SK-N-SH (cell line): ENCODE data around the gene SLCO2A1. TPM values are rescaled to one million over a fixed set of nuclear protein-coding genes. Genes with fewer than 3 reads are reported as not detected.

ENCODE experiments used
- CTCF ChIA-PET: fragments of 300-600, 350-600 bp; formaldehyde crosslinking; extraction: SDS; loops from one replicate; lab custom pipeline; 2021; lab: Yijun Ruan, JAX
- POLR2A ChIA-PET: fragments of 350-600 bp; sonication (Branson Sonifier 250); formaldehyde crosslinking; extraction: SDS; loops from one replicate; lab custom pipeline; 2020; ENCODE audit warnings: antibody characterized with exemption, inconsistent platforms; lab: Yijun Ruan, JAX
- DNase-seq: peaks from one replicate; pipeline ENCODE4 v3.0.0; 2012
- H2AFZ ChIP-seq: fragments of 200-600 bp; sonication (generic); 2 replicates; pipeline ENCODE4 v1.8.1; 2016; ENCODE audit warnings: antibody characterized with exemption, mild to moderate bottlenecking, low read depth
- H3F3A ChIP-seq: fragments of 200-600 bp; sonication (generic); replicated peaks from 2 replicates; pipeline ENCODE3; 2016; ENCODE audit warnings: antibody characterized with exemption, mild to moderate bottlenecking; ENCODE audit not compliant: insufficient read depth
- H3K27ac ChIP-seq, 2 experiments: fragments of 200-500 bp in 1 of 2; fragments of 200-600 bp in 1 of 2; sonication (Bioruptor generic) in 1 of 2; sonication (generic), shearing (Covaris generic) in 1 of 2; 2 replicates each; pipeline versions ENCODE4 v1.5.1 to v1.6.1; 2014 to 2016; ENCODE audit warnings: low read depth in 2 of 2, inconsistent platforms in 1 of 2, low read length in 1 of 2, mild to moderate bottlenecking in 1 of 2, mixed read lengths in 1 of 2
- H3K27me3 ChIP-seq: fragments of 200-600 bp; sonication (generic), shearing (Covaris generic); 2 replicates; pipeline ENCODE4 v1.6.1; 2016; ENCODE audit warnings: mixed run types; ENCODE audit not compliant: insufficient read depth
- H3K36me3 ChIP-seq, 2 experiments: fragments of 200-500 bp in 1 of 2; fragments of 200-600 bp in 1 of 2; sonication (Bioruptor generic) in 1 of 2; sonication (generic) in 1 of 2; replicated peaks in 1 of 2; 2 replicates each; pipeline versions ENCODE3 to v1.5.1; 2014 to 2016; ENCODE audit warnings: low read length in 1 of 2, mild to moderate bottlenecking in 1 of 2; ENCODE audit not compliant: insufficient read depth in 2 of 2, control insufficient read depth in 1 of 2
- H3K4me1 ChIP-seq, 2 experiments: fragments of 200-500 bp in 1 of 2; fragments of 200-600 bp in 1 of 2; sonication (Bioruptor generic) in 1 of 2; sonication (generic), shearing (Covaris generic) in 1 of 2; 2 replicates each; pipeline versions ENCODE4 v1.5.1 to v1.6.1; 2014 to 2016; ENCODE audit warnings: low read depth in 1 of 2, low read length in 1 of 2, mixed run types in 1 of 2; ENCODE audit not compliant: insufficient read depth in 2 of 2, control insufficient read depth in 1 of 2
- H3K4me2 ChIP-seq: fragments of 200-600 bp; sonication (generic), shearing (Covaris generic); 2 replicates; pipeline ENCODE4 v1.6.1; 2017; ENCODE audit warnings: mixed run types
- H3K4me3 ChIP-seq, 2 experiments: fragments of 200-500 bp in 1 of 2; fragments of 200-600 bp in 1 of 2; sonication (Bioruptor generic) in 1 of 2; sonication (generic), shearing (Covaris generic) in 1 of 2; 2 replicates each; pipeline versions ENCODE4 v1.5.1 to v1.8.1; 2014 to 2016; ENCODE audit warnings: low read depth in 2 of 2, inconsistent platforms in 1 of 2, low read length in 1 of 2, mild to moderate bottlenecking in 1 of 2, mixed read lengths in 1 of 2, moderate library complexity in 1 of 2
- H3K79me2 ChIP-seq: fragments of 200-600 bp; sonication (generic); 2 replicates; pipeline ENCODE4 v1.8.1; 2017; ENCODE audit warnings: mild to moderate bottlenecking; ENCODE audit not compliant: insufficient read depth
- H3K9ac ChIP-seq: fragments of 200-600 bp; sonication (generic); 2 replicates; pipeline ENCODE4 v1.6.1; 2017; ENCODE audit warnings: mixed run types
- H3K9me2 ChIP-seq: fragments of 200-600 bp; sonication (generic); 2 replicates; pipeline ENCODE4 v1.6.1; 2017; ENCODE audit warnings: mixed run types
- H3K9me3 ChIP-seq: fragments of 200-600 bp; sonication (generic); 2 replicates; pipeline ENCODE4 v1.6.1; 2017; ENCODE audit warnings: mixed run types, mild to moderate bottlenecking, moderate library complexity
- H4K20me1 ChIP-seq: fragments of 200-600 bp; sonication (generic); 2 replicates; pipeline ENCODE4 v1.6.1; 2017; ENCODE audit warnings: mild to moderate bottlenecking, mixed run types; ENCODE audit not compliant: insufficient read depth
- CHD2 ChIP-seq: fragments of 150-350 bp; IDR thresholded peaks from 2 replicates; pipeline ENCODE4 v1.6.1; 2018; ENCODE audit warnings: low read length; ENCODE audit not compliant: partially characterized antibody
- CTCF ChIP-seq: fragments of 200-600 bp; sonication (generic); IDR thresholded peaks from 2 replicates; pipeline ENCODE4 v1.6.1; 2017; ENCODE audit warnings: antibody characterized with exemption, mild to moderate bottlenecking, moderate library complexity
- ELF1 ChIP-seq: IDR thresholded peaks from 2 replicates; pipeline ENCODE4 v1.4.0; 2012
- FOSL2 ChIP-seq: IDR thresholded peaks from 2 replicates; pipeline ENCODE4 v1.4.0; 2012; ENCODE audit warnings: low read depth, mild to moderate bottlenecking, moderate library complexity, borderline replicate concordance
- FOXJ3 ChIP-seq: sonication (generic); formaldehyde crosslinking; IDR thresholded peaks from 2 replicates; pipeline ENCODE4 v1.5.1; 2020; ENCODE audit warnings: mild to moderate bottlenecking, missing genetic modification reagents
- FOXM1 ChIP-seq: IDR thresholded peaks from 2 replicates; pipeline ENCODE4 v1.4.0; 2012; ENCODE audit warnings: low read depth, mild to moderate bottlenecking
- IRF3 ChIP-seq: fragments of 150-350 bp; IDR thresholded peaks from 2 replicates; pipeline ENCODE4 v1.6.1; 2016; ENCODE audit warnings: mild to moderate bottlenecking, low read depth, low read length
- MAX ChIP-seq: IDR thresholded peaks from 2 replicates; pipeline ENCODE4 v1.4.0; 2012; ENCODE audit warnings: low read depth
- MXI1 ChIP-seq: IDR thresholded peaks from 2 replicates; pipeline ENCODE4 v1.6.1; 2012; ENCODE audit warnings: mild to moderate bottlenecking, low read depth, low read length, improper control_type of control experiment
- NRF1 ChIP-seq: IDR thresholded peaks from 2 replicates; pipeline ENCODE4 v1.6.1; 2012; ENCODE audit warnings: low read depth, mild to moderate bottlenecking, low read length
- PBX3 ChIP-seq: IDR thresholded peaks from 2 replicates; pipeline ENCODE4; 2012
- RAD21 ChIP-seq: IDR thresholded peaks from 2 replicates; pipeline ENCODE4 v1.6.1; 2012; ENCODE audit warnings: mild to moderate bottlenecking, low read length
- RXRA ChIP-seq: IDR thresholded peaks from 2 replicates; pipeline ENCODE4 v1.4.0; 2012; ENCODE audit warnings: low read depth, mild to moderate bottlenecking, borderline replicate concordance
- SIN3A ChIP-seq: IDR thresholded peaks from 2 replicates; pipeline ENCODE4 v1.6.1; 2012; ENCODE audit warnings: low read depth, mild to moderate bottlenecking, low read length, moderate library complexity, borderline replicate concordance
- TCF12 ChIP-seq: IDR thresholded peaks from 2 replicates; pipeline ENCODE4 v1.4.0; 2012
- TEAD4 ChIP-seq: IDR thresholded peaks from 2 replicates; pipeline ENCODE4 v1.4.0; 2012; ENCODE audit warnings: mild to moderate bottlenecking, borderline replicate concordance; ENCODE audit not compliant: insufficient read depth
- YY1 ChIP-seq: IDR thresholded peaks from 2 replicates; pipeline ENCODE4 v1.4.0; 2012; ENCODE audit warnings: low read depth, mild to moderate bottlenecking
- WGBS: methylation state at CpG from one replicate; pipeline ENCODE4 v1.1.6; 2017; ENCODE audit warnings: low lambda C conversion rate; 5-methylcytosine and 5-hydroxymethylcytosine counted together
- polyA plus RNA-seq, 3 experiments: library from polyadenylated mRNA; depleted of rRNA; stranded (reverse); fragments of >200 nt; gene quantifications; 2 replicates each; pipeline ENCODE4 v1.2.3, GENCODE V29; 2012

SLCO2A1 gene
- polyA plus RNA-seq, 1 of the 3 experiments (the other 2 are of a cell fraction): 9.3 TPM

GRCh38 chr3:134064081-134064480, 34.4 kb upstream of the SLCO2A1 start:
- H3K4me2 ChIP-seq: no peak overlapping the region
- no peaks in the 10 kb centered on the region for H3K79me2 ChIP-seq
- DNase-seq: no peak
- no peak overlapping the region for H3K27ac ChIP-seq
- H3K4me3 ChIP-seq: no peak overlapping the region
- CTCF ChIA-PET: no interaction called here
- 70% methylated on average over 2 of the region's 2 CpGs for WGBS
- H4K20me1 ChIP-seq: no peaks in the 10 kb centered on the region
- POLR2A ChIA-PET: no interaction called here
- no peak overlapping the region for H2AFZ ChIP-seq
- H3K27me3 ChIP-seq: no peaks in the 10 kb centered on the region
- no peaks in the 10 kb centered on the region; a peak in 1 of 4 replicates for H3K4me1 ChIP-seq
- no peak overlapping the region for H3K9ac ChIP-seq
- no peaks in the 10 kb centered on the region for H3K36me3 ChIP-seq
- H3K9me3 ChIP-seq: no peaks in the 10 kb centered on the region
- TF ChIP-seq SIN3A (no peak), MXI1 (no peak), CHD2 (no peak), TCF12 (no peak), ELF1 (no peak), RXRA (no peak), NRF1 (no peak), FOXJ3 (CRISPR knock-in tag) (no peak), IRF3 (no peak), MAX (no peak), TEAD4 (no peak), CTCF (no peak), FOSL2 (no peak), RAD21 (no peak), PBX3 (no peak), FOXM1 (no peak), YY1 (no peak)
- no peaks in the 10 kb centered on the region for H3K9me2 ChIP-seq
- H3F3A ChIP-seq: no peaks in the 10 kb centered on the region
